K562 (cell line): Measurements from ENCODE around the gene GUK1. TPM values are rescaled to one million over a fixed set of nuclear protein-coding genes. Genes with fewer than 3 reads are reported as not detected.

Experiments used
- ATAC-seq: fragments of 200-7000 bp; cut with Tn5 transposase; 3 replicates; pipeline ENCODE4 v1.9.1; 2020; ENCODE audit warnings: moderate library complexity
- BruUV-seq: library from RNA; stranded (reverse); fragments of 400-500 nt; replicated peaks from 2 replicates; lab custom pipeline; 2021; lab: Mats Ljungman, UMichigan
- CTCF ChIA-PET: fragments of 300-600 bp; formaldehyde crosslinking; extraction: SDS; loops from one replicate; lab custom pipeline; 2021; ENCODE audit warnings: low intra/inter-chr PET ratio; lab: Yijun Ruan, JAX
- POLR2A ChIA-PET: fragments of 300-600, 350-650 bp; sonication (Branson Sonifier 250); formaldehyde crosslinking; extraction: SDS; loops from one replicate; lab custom pipeline; 2021; ENCODE audit warnings: antibody characterized with exemption, inconsistent platforms; lab: Yijun Ruan, JAX
- DNase-seq, 4 experiments: peaks; one replicate each; pipeline versions ENCODE4 v3.0.0 to v3.0.0-alpha.2; 2011 to 2018; ENCODE audit warnings: low spot score in 3 of 4, mixed read lengths in 3 of 4; ENCODE audit errors: extremely low read depth in 1 of 4
- FAIRE-seq: peaks from 2 replicates; lab custom pipeline; 2011; peaks lifted over from hg19 to GRCh38; lab: Jason Lieb, UNC
- H2AFZ ChIP-seq: 2 replicates; pipeline ENCODE4 v1.6.0; 2011; ENCODE audit warnings: low read depth, low read length, control low read depth, inconsistent platforms
- H3K27ac ChIP-seq: fragments of 200-600 bp; 3 replicates; pipeline ENCODE4 v1.8.0; 2011; ENCODE audit warnings: low read depth, mild to moderate bottlenecking, control low read depth, inconsistent platforms, low read length, moderate library complexity, mixed read lengths; ENCODE audit errors: extremely low read depth
- H3K27me3 ChIP-seq, 2 experiments: fragments of 300-600 bp in 1 of 2; 2 replicates in 1 of 2; 3 replicates in 1 of 2; pipeline versions ENCODE4 v1.6.0 to v1.8.0; 2011; ENCODE audit warnings: inconsistent platforms in 2 of 2, low read length in 2 of 2, mild to moderate bottlenecking in 1 of 2, mixed read lengths in 1 of 2, moderate library complexity in 1 of 2; ENCODE audit not compliant: control insufficient read depth in 2 of 2, insufficient read depth in 2 of 2
- H3K36me3 ChIP-seq: fragments of 300-600 bp; 3 replicates; pipeline ENCODE4 v1.8.0; 2011; ENCODE audit warnings: mild to moderate bottlenecking, low read length, inconsistent platforms; ENCODE audit not compliant: control insufficient read depth, insufficient read depth
- H3K4me1 ChIP-seq, 2 experiments: fragments of 200-600 bp in 1 of 2; replicated peaks in 1 of 2; 2 replicates in 1 of 2; 3 replicates in 1 of 2; pipeline versions ENCODE4 v1.5.1 to v1.8.0; 2011; ENCODE audit warnings: inconsistent platforms in 2 of 2, low read length in 2 of 2, mild to moderate bottlenecking in 1 of 2, mixed read lengths in 1 of 2, moderate library complexity in 1 of 2; ENCODE audit not compliant: control insufficient read depth in 2 of 2, insufficient read depth in 2 of 2
- H3K4me2 ChIP-seq: 2 replicates; pipeline ENCODE4 v1.6.1; 2011; ENCODE audit warnings: low read length, control low read depth, inconsistent platforms, mixed read lengths; ENCODE audit not compliant: insufficient read depth
- H3K4me3 ChIP-seq: fragments of 200-600 bp; sonication (generic), shearing (Covaris generic); 2 replicates; pipeline ENCODE4 v1.5.1; 2016; ENCODE audit warnings: control low read depth, inconsistent platforms
- H3K79me2 ChIP-seq: fragments of 200-600 bp; 3 replicates; pipeline ENCODE4 v1.8.0; 2011; ENCODE audit warnings: low read length, inconsistent platforms; ENCODE audit not compliant: control insufficient read depth, insufficient read depth
- H3K9ac ChIP-seq, 2 experiments: 2 replicates each; pipeline versions ENCODE4 v1.6.0 to v1.6.1; 2011; ENCODE audit warnings: low read depth in 2 of 2, low read length in 2 of 2, control low read depth in 1 of 2, inconsistent platforms in 1 of 2, mild to moderate bottlenecking in 1 of 2, mixed read lengths in 1 of 2; ENCODE audit not compliant: insufficient read depth in 1 of 2
- H3K9me1 ChIP-seq: one replicate; pipeline ENCODE4 v1.6.0; 2011; ENCODE audit warnings: inconsistent platforms, mild to moderate bottlenecking, low read length, moderate library complexity; ENCODE audit not compliant: control insufficient read depth, insufficient read depth
- H3K9me3 ChIP-seq: replicated peaks from 2 replicates; pipeline ENCODE4 v1.5.1; 2011; ENCODE audit warnings: low read depth, low read length, inconsistent platforms; ENCODE audit not compliant: control insufficient read depth, insufficient read depth
- H4K20me1 ChIP-seq: replicated peaks from 2 replicates; pipeline ENCODE4 v1.6.1; 2011; ENCODE audit warnings: low read length, inconsistent platforms, mixed read lengths; ENCODE audit not compliant: control insufficient read depth, insufficient read depth
- BCOR ChIP-seq: fragments of 450-650 bp; IDR thresholded peaks from 2 replicates; pipeline ENCODE4 v1.6.1; 2016
- CUX1 ChIP-seq: fragments of 200-800 bp; sonication (Bioruptor generic); IDR thresholded peaks from 2 replicates; pipeline ENCODE4 v1.6.1; 2016; ENCODE audit warnings: missing genetic modification characterization, missing compliant biosample characterization
- HDGF ChIP-seq: fragments of 450-650 bp; IDR thresholded peaks from 2 replicates; pipeline ENCODE4 v1.6.1; 2016
- HEY1 ChIP-seq: fragments of 250-450 bp; sonication (Bioruptor Pico); IDR thresholded peaks from 2 replicates; pipeline ENCODE4 v1.5.0; 2020; ENCODE audit warnings: mild to moderate bottlenecking, moderate library complexity, borderline replicate concordance
- JUND ChIP-seq, 2 experiments: IDR thresholded peaks; 2 replicates in 1 of 2; 3 replicates in 1 of 2; pipeline ENCODE4 v1.6.1; 2011; ENCODE audit warnings: borderline replicate concordance in 2 of 2, low read depth in 2 of 2, low read length in 2 of 2, improper control_type of control experiment in 1 of 2, missing biosample characterization in 1 of 2, missing genetic modification characterization in 1 of 2, missing genetic modification reagents in 1 of 2
- MEF2D ChIP-seq: conservative IDR thresholded peaks from 2 replicates; pipeline ENCODE4 v1.6.1; 2016; ENCODE audit warnings: low read depth, missing genetic modification characterization, missing compliant biosample characterization
- MTA2 ChIP-seq: fragments of 450-650 bp; IDR thresholded peaks from 2 replicates; pipeline ENCODE4 v1.6.1; 2016; ENCODE audit warnings: low read depth
- NR2C2 ChIP-seq, 2 experiments: fragments of 200-800 bp in 1 of 2; sonication (Bioruptor generic) in 1 of 2; sonication (generic) in 1 of 2; formaldehyde crosslinking in 1 of 2; IDR thresholded peaks; 2 replicates each; pipeline versions ENCODE4 v1.6.1 to v1.8.0; 2016 to 2022; ENCODE audit warnings: mild to moderate bottlenecking in 1 of 2, missing compliant biosample characterization in 1 of 2, missing genetic modification characterization in 1 of 2, missing genetic modification reagents in 1 of 2
- NR4A1 ChIP-seq, 2 experiments: fragments of 250-450 bp in 1 of 2; fragments of 450-650 bp in 1 of 2; sonication (Bioruptor Pico) in 1 of 2; IDR thresholded peaks; 2 replicates each; pipeline versions ENCODE4 v1.4.0 to v1.6.1; 2016 to 2020; ENCODE audit warnings: mild to moderate bottlenecking in 2 of 2, missing compliant biosample characterization in 1 of 2, missing genetic modification characterization in 1 of 2, moderate library complexity in 1 of 2
- PTTG1 ChIP-seq: fragments of 450-650 bp; IDR thresholded peaks from 2 replicates; pipeline ENCODE4 v1.6.1; 2016; ENCODE audit warnings: low read depth, mild to moderate bottlenecking, missing genetic modification characterization, missing compliant biosample characterization
- SMAD3 ChIP-seq: fragments of 450-650 bp; formaldehyde crosslinking; conservative IDR thresholded peaks from 2 replicates; pipeline ENCODE4 v1.4.0; 2020; ENCODE audit warnings: mild to moderate bottlenecking
- TEAD2 ChIP-seq: fragments of 450-650 bp; IDR thresholded peaks from 2 replicates; pipeline ENCODE4 v1.6.1; 2016; ENCODE audit warnings: missing genetic modification characterization, control low read depth, missing compliant biosample characterization
- ZBTB9 ChIP-seq: fragments of 450-650 bp; formaldehyde crosslinking; IDR thresholded peaks from 2 replicates; pipeline ENCODE4 v1.4.0; 2020; ENCODE audit warnings: mild to moderate bottlenecking, moderate library complexity
- ZNF589 ChIP-seq: fragments of 200-800 bp; sonication (Bioruptor generic); IDR thresholded peaks from 2 replicates; pipeline ENCODE4 v1.6.1; 2016; ENCODE audit warnings: low read depth, missing genetic modification characterization, missing compliant biosample characterization
- WGBS: fragments of 100-300 bp; shearing (Covaris generic); methylation state at CpG from one replicate; pipeline ENCODE4 v1.1.6; 2016; ENCODE audit warnings: low coverage, mixed read lengths; ENCODE audit not compliant: insufficient coverage; ENCODE audit errors: missing lambda C conversion rate; 5-methylcytosine and 5-hydroxymethylcytosine counted together
- in situ Hi-C: fragments of 300-500 bp; cut with MboI; formaldehyde crosslinking; loops from 4 replicates; pipeline ENCODE4 v1.15.0; 2018; ENCODE audit warnings: inconsistent platforms, mixed read lengths
- intact Hi-C: fragments of 100-400 bp; cut with micrococcal nuclease; formaldehyde crosslinking; loops from 2 replicates; pipeline ENCODE4 v1.14.2; 2022
- polyA plus RNA-seq, 8 experiments: library from polyadenylated mRNA; depleted of rRNA in 4 of 8; stranded (reverse) in 5 of 8; unstranded in 3 of 8; fragments of >200 nt; fragmentation: Nextera tagmentation in 2 of 8; fragmentation: Illumina TruSeq in 1 of 8; extraction: Ambion mirVana in 2 of 8; extraction: Trizol in 1 of 8; gene quantifications; 2 replicates each; pipeline versions ENCODE4 v1.2.1 to v1.2.3, GENCODE V29; 2011 to 2014; ENCODE audit warnings: inconsistent platforms in 1 of 8, missing spikeins in 1 of 8
- total RNA-seq, 7 experiments: library from RNA; depleted of rRNA in 6 of 7; stranded (reverse); fragments of >200 nt in 6 of 7; fragmentation: Illumina TruSeq in 2 of 7; extraction: Trizol in 2 of 7; gene quantifications; 2 replicates each; pipeline versions ENCODE4 v1.2.1 to v1.2.3, GENCODE V29; 2011 to 2021; ENCODE audit warnings: low replicate concordance in 1 of 7

GUK1 gene
- total and polyA plus RNA-seq, 9 of the 15 experiments (the other 6 are each of a cell fraction or from before 2014, with no cell fraction given), result 7.0 to 331 (median 132) TPM

GRCh38 chr1:228125185-228125584 lies 14.9 kb upstream of the GUK1 start:
- BruUV-seq, result no TSS peak
- Histone ChIP-seq H3K27me3 (no peaks in the 10 kb centered on the region), H3K4me3 (no peak overlapping the region), H3K4me1 (peaks cover 0 to 3% of the 10 kb centered on the region in 2 experiments; a peak in 2 of 5 replicates), H4K20me1 (no peaks in the 10 kb centered on the region), H3K27ac (no peak overlapping the region), H3K36me3 (no peaks in the 10 kb centered on the region), H2AFZ (peak overlapping the region; percentile 34), H3K9ac (no peak overlapping the region), H3K9me3 (no peaks in the 10 kb centered on the region), H3K79me2 (no peaks in the 10 kb centered on the region), H3K9me1 (no peaks in the 10 kb centered on the region), H3K4me2 (no peak overlapping the region)
- ChIA-PET CTCF (no interaction called here), POLR2A (interaction anchor here (1.0 to 1.1 kb wide), 2 partner anchors 12 to 14 kb away, joined by 3 read pairs; no protein-coding TSS in a partner anchor)
- intact Hi-C loops, result no loop called here
- DNase-seq, result no peak
- WGBS, result 18% methylated on average over 5 of the region's 5 CpGs
- no peak for ATAC-seq
- in situ Hi-C loops, result no loop called here
- FAIRE-seq, result no peak
- TF ChIP-seq SMAD3 (CRISPR knock-in tag) (peak; percentile 68; the same call in 1 of the 2 replicates), ZBTB9 (CRISPR knock-in tag) (peak; percentile 62; the same call in 1 of the 2 replicates), MEF2D (peak; percentile 84), NR4A1 (CRISPR knock-in tag; IDR thresholded peaks at IDR 0.05) (no peak), NR4A1 (tag; IDR thresholded peaks at IDR 0.05) (peak; percentile 95), HEY1 (CRISPR knock-in tag) (no peak), MTA2 (no peak), HDGF (no peak), JUND (IDR thresholded peaks at IDR 0.05; ENCODE audit: borderline replicate concordance, low read depth, low read length) (no peak), JUND (tag; IDR thresholded peaks at IDR 0.05; ENCODE audit: borderline replicate concordance, low read depth, low read length) (0 out of 3 replicates have a peak, but pooled peaks have one; percentile 22), ZNF589 (CRISPR knock-in tag) (peak; percentile 77; the same call in 1 of the 2 replicates), CUX1 (CRISPR knock-in tag) (no peak), TEAD2 (tag) (0 out of 2 replicates have a peak, but pooled peaks have one; percentile 37), NR2C2 (CRISPR knock-in tag; IDR thresholded peaks at IDR 0.05) (no peak), NR2C2 (tag; IDR thresholded peaks at IDR 0.05) (no peak), PTTG1 (tag) (peak; percentile 88), BCOR (no peak)
